ENCODE measurements around the gene SH3RF3.

The SH3RF3 gene

DNA sequence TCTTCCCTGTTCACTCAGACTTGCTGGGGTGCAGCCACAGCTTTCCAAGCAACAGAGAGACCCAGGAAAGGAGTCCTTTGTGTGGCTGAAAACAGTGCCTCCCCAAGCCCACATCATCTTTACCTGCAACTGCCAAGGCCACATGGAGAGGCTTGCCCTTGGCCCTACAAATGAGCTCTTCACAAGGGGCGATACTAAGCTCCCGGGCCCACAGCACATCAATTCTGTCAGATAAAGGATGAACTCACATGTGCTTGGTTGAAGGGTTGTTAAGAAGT lies 42.3 kb upstream of the SH3RF3 start:
- H3K4me1 ChIP-seq (ENCODE audit: low read depth, poor library complexity, severe bottlenecking), result no peaks in the 10 kb centered on the region
- TF ChIP-seq CTCF (conservative IDR thresholded peaks at IDR 0.05; ENCODE audit: low read depth, low read length), result no peak

DNA sequence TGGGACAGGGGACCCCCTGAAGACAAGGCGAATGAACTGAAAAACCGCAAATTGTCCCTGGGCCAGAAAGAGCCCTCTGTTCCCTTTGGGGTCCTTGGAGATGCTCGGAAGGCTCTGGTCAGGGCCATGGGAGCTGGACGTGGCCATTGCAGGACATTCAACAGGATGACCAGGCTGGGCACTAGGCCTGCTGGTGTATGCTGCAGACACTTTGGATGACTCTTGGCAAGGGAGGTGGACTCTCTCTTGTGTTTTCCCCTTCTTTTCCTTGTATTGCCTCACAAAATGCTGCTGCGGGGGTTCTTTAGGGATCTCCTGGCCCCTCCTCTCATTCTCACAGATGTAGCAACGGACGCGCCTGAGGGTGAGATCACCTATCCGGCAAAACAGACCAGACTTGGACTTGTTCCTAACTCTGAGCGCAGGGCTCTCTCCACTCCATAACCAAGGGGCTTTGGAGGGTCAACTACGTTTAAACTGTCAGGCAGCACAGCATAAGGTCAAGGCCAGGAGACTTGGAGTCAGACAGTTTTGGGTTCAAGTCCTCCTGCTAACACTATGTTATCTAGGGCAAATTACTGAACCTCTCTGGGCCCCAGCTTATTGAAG lies 41.8 kb upstream of the SH3RF3 start:
- Histone ChIP-seq H3K27ac (no peak overlapping the region), H3K4me1 (ENCODE audit: low read depth, poor library complexity, severe bottlenecking) (no peaks in the 10 kb centered on the region), H3K27me3 (ENCODE audit: insufficient read depth, low read depth) (no peaks in the 10 kb centered on the region), H3K4me3 (IDR thresholded peaks at IDR 0.05; ENCODE audit: insufficient read depth, low read depth, low read length) (no peak overlapping the region), H2AFZ (ENCODE audit: low read depth) (no peak overlapping the region), H3K4me2 (no peak overlapping the region), H4K20me1 (ENCODE audit: insufficient read depth) (no peaks in the 10 kb centered on the region), H3K79me2 (ENCODE audit: insufficient read depth, low read depth) (no peaks in the 10 kb centered on the region), H3K9ac (no peak overlapping the region), H3K36me3 (ENCODE audit: insufficient read depth) (no peaks in the 10 kb centered on the region)
- no peak for TF ChIP-seq CTCF (conservative IDR thresholded peaks at IDR 0.05; ENCODE audit: low read depth, low read length)

More for the DNA sequence above, 42.3 kb upstream of the SH3RF3 start:
- Histone ChIP-seq H3K9ac (no peak overlapping the region), H3K4me2 (no peak overlapping the region), H3K79me2 (ENCODE audit: insufficient read depth, low read depth) (no peaks in the 10 kb centered on the region), H3K27me3 (ENCODE audit: insufficient read depth, low read depth) (no peaks in the 10 kb centered on the region), H4K20me1 (ENCODE audit: insufficient read depth) (no peaks in the 10 kb centered on the region), H3K4me3 (IDR thresholded peaks at IDR 0.05; ENCODE audit: insufficient read depth, low read depth, low read length) (no peak overlapping the region), H3K36me3 (ENCODE audit: insufficient read depth) (no peaks in the 10 kb centered on the region), H3K27ac (no peak overlapping the region), H2AFZ (ENCODE audit: low read depth) (no peak overlapping the region)

- no peaks in the 10 kb centered on the region for H3K27me3 ChIP-seq (ENCODE audit: insufficient read depth, low read depth)
- H3K4me1 ChIP-seq (ENCODE audit: low read depth, poor library complexity, severe bottlenecking), result no peaks in the 10 kb centered on the region
- no peak overlapping the region for H2AFZ ChIP-seq (ENCODE audit: low read depth)
- H3K27ac ChIP-seq, result no peak overlapping the region
- no peaks in the 10 kb centered on the region for H3K79me2 ChIP-seq (ENCODE audit: insufficient read depth, low read depth)
- H3K36me3 ChIP-seq (ENCODE audit: insufficient read depth), result no peaks in the 10 kb centered on the region
- no peaks in the 10 kb centered on the region for H4K20me1 ChIP-seq (ENCODE audit: insufficient read depth)
- no peak for TF ChIP-seq CTCF (conservative IDR thresholded peaks at IDR 0.05; ENCODE audit: low read depth, low read length)
- H3K4me3 ChIP-seq (IDR thresholded peaks at IDR 0.05; ENCODE audit: insufficient read depth, low read depth, low read length), result no peak overlapping the region
- no peak overlapping the region for H3K9ac ChIP-seq
- no peak overlapping the region for H3K4me2 ChIP-seq
Observed at GRCh38 chr2:109089602-109090300, 39.3 kb upstream of the SH3RF3 start.

DNA sequence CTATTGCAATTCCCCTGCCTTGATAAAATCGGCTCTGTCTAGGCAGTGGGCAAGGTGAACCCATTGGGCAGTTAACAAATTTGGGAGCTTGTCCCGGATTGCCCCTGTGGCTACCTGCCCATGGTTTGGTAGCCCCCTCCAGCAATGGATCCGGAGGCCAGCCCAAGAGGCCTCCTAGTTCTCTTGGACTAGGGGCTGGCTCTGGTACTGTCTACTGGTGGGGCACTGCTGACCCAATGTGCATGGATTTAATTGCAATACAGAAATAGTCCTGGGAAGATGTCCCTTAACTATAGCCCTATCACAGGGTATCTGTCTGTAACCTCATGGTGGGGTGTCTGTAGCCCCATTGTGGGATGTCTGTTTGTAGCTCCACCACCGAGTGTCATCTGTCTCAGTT lies 37.5 kb upstream of the SH3RF3 start:
- H3K27me3 ChIP-seq (ENCODE audit: insufficient read depth, low read depth), result no peaks in the 10 kb centered on the region
- TF ChIP-seq CTCF (conservative IDR thresholded peaks at IDR 0.05; ENCODE audit: low read depth, low read length), result no peak
- H4K20me1 ChIP-seq (ENCODE audit: insufficient read depth), result no peaks in the 10 kb centered on the region
- no peaks in the 10 kb centered on the region for H3K36me3 ChIP-seq (ENCODE audit: insufficient read depth)
- no peaks in the 10 kb centered on the region for H3K4me1 ChIP-seq (ENCODE audit: low read depth, poor library complexity, severe bottlenecking)
- no peak overlapping the region for H3K27ac ChIP-seq
- no peak overlapping the region for H3K9ac ChIP-seq
- no peak overlapping the region for H2AFZ ChIP-seq (ENCODE audit: low read depth)
- no peak overlapping the region for H3K4me3 ChIP-seq (IDR thresholded peaks at IDR 0.05; ENCODE audit: insufficient read depth, low read depth, low read length)
- no peak overlapping the region for H3K4me2 ChIP-seq
- H3K79me2 ChIP-seq (ENCODE audit: insufficient read depth, low read depth), result no peaks in the 10 kb centered on the region

Measured in KMS-11 (cell line).